ENCODE data around the gene TEX19.

TEX19 gene

DNA sequence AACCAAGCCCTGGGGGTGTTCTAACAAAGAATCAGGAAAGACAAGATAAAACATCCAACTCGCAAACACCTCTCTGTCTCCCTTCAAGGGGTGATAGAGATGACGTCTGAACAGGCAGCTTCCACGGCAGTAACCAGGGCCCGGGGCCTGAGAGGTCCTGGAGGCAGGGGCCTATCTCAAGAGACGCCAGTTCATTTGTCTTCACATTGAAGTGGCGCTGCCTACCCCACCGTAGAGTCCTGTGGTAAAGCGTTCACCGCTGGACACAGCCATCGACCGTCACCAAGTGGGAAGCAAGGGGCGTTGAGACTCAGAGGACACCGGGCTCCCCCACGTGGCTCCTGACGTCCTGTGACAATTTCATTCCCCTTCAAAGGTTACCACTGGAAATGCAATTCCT is 33.9 kb downstream of the TEX19 start:
- Histone ChIP-seq H3K27me3 (ENCODE audit: control insufficient read depth in 1 of 2, insufficient read depth in 2 of 2, low read length in 2 of 2) (no peaks in the 10 kb centered on the region), H3K4me3 (ENCODE audit: low read depth in 1 of 2, low read length in 2 of 2) (no peak overlapping the region), H3K27ac (ENCODE audit: low read depth, low read length) (no peak overlapping the region), H3K9ac (ENCODE audit: low read length) (no peak overlapping the region), H3K36me3 (ENCODE audit: insufficient read depth, low read length) (peaks cover 10% of the 10 kb centered on the region), H3K9me3 (ENCODE audit: low read length) (no peaks in the 10 kb centered on the region), H3K4me1 (ENCODE audit: insufficient read depth, low read length) (no peaks in the 10 kb centered on the region)

DNA sequence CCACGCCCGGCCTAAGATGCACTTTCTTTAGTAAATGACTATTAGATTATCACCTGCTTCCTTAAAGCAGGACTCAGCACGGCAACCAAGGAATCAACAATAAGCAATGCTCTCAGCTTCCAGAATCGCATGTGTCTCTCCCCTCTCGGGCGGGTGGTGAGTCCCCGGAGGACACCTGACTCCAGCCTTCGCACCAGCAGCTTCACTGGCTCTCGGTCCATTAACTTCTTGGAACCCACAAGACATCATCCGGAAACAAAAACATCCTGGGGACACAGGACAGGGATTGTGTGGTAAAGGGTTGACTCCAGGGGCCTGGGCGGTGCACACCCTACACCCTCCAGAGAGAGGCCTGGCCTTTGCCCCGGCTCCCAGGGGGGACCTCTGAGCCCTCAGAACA is 35.2 kb downstream of the TEX19 start:
- H3K27ac ChIP-seq (ENCODE audit: low read depth, low read length) = no peak overlapping the region
- H3K4me1 ChIP-seq (ENCODE audit: insufficient read depth, low read length) = no peaks in the 10 kb centered on the region
- H3K4me3 ChIP-seq (ENCODE audit: low read depth in 1 of 2, low read length in 2 of 2) = no peak overlapping the region
- H3K9ac ChIP-seq (ENCODE audit: low read length) = no peak overlapping the region
- H3K36me3 ChIP-seq (ENCODE audit: insufficient read depth, low read length) = peaks cover 10% of the 10 kb centered on the region
- no peaks in the 10 kb centered on the region for H3K27me3 ChIP-seq (ENCODE audit: control insufficient read depth in 1 of 2, insufficient read depth in 2 of 2, low read length in 2 of 2)
- H3K9me3 ChIP-seq (ENCODE audit: low read length) = no peaks in the 10 kb centered on the region

- no peaks in the 10 kb centered on the region for H3K9me3 ChIP-seq (ENCODE audit: low read length)
- H3K36me3 ChIP-seq (ENCODE audit: insufficient read depth, low read length) = peaks cover 10% of the 10 kb centered on the region
- no peaks in the 10 kb centered on the region for H3K27me3 ChIP-seq (ENCODE audit: control insufficient read depth in 1 of 2, insufficient read depth in 2 of 2, low read length in 2 of 2)
- H3K27ac ChIP-seq (ENCODE audit: low read depth, low read length) = no peak overlapping the region
- no peaks in the 10 kb centered on the region for H3K4me1 ChIP-seq (ENCODE audit: insufficient read depth, low read length)
- H3K4me3 ChIP-seq (ENCODE audit: low read depth in 1 of 2, low read length in 2 of 2) = no peak overlapping the region
- no peak overlapping the region for H3K9ac ChIP-seq (ENCODE audit: low read length)
Observed at GRCh38 chr17:82396601-82397435, 37.8 kb downstream of the TEX19 start.

- no peaks in the 10 kb centered on the region for H3K27me3 ChIP-seq (ENCODE audit: control insufficient read depth in 1 of 2, insufficient read depth in 2 of 2, low read length in 2 of 2)
- H3K27ac ChIP-seq (ENCODE audit: low read depth, low read length) = no peak overlapping the region
- H3K9ac ChIP-seq (ENCODE audit: low read length) = no peak overlapping the region
- H3K4me3 ChIP-seq (ENCODE audit: low read depth in 1 of 2, low read length in 2 of 2) = no peak overlapping the region
- H3K9me3 ChIP-seq (ENCODE audit: low read length) = no peaks in the 10 kb centered on the region
- no peaks in the 10 kb centered on the region for H3K4me1 ChIP-seq (ENCODE audit: insufficient read depth, low read length)
- peaks cover 3% of the 10 kb centered on the region for H3K36me3 ChIP-seq (ENCODE audit: insufficient read depth, low read length)
Observed at GRCh38 chr17:82397449-82398335, 38.6 kb downstream of the TEX19 start.

- Histone ChIP-seq H3K36me3 (ENCODE audit: insufficient read depth, low read length) (peaks cover 3% of the 10 kb centered on the region), H3K4me3 (ENCODE audit: low read depth in 1 of 2, low read length in 2 of 2) (no peak overlapping the region), H3K9me3 (ENCODE audit: low read length) (no peaks in the 10 kb centered on the region), H3K27ac (ENCODE audit: low read depth, low read length) (no peak overlapping the region), H3K27me3 (ENCODE audit: control insufficient read depth in 1 of 2, insufficient read depth in 2 of 2, low read length in 2 of 2) (no peaks in the 10 kb centered on the region), H3K9ac (ENCODE audit: low read length) (no peak overlapping the region), H3K4me1 (ENCODE audit: insufficient read depth, low read length) (no peaks in the 10 kb centered on the region)
Observed at GRCh38 chr17:82399041-82399441, 40.0 kb downstream of the TEX19 start.

DNA sequence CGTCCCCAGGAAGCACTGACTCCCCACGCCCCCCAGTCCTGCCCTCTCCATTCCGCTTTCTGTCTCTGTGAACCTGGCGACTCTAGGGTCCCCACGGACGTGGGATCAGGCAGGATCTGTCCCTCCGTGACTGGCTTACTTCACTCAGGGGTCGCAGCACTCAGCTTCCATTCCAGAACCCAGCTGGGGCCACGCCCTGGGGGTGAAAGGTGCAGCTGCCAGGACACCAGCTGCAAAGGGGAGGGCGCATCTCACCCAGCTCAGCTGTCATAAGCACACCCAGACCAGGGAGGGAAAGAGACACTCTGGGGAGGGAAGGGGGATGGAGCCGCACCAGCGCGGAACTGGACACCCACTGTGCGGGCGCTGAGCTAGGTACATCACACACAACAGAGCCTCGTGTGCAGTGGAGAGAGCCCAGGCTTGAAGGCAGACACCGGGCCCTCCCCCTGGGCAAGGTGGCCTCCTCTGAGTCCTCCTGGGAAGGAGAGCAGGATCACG is 40.6 kb downstream of the TEX19 start:
- Histone ChIP-seq H3K9me3 (ENCODE audit: low read length) (no peaks in the 10 kb centered on the region), H3K9ac (ENCODE audit: low read length) (no peak overlapping the region), H3K4me1 (ENCODE audit: insufficient read depth, low read length) (no peaks in the 10 kb centered on the region), H3K4me3 (ENCODE audit: low read depth in 1 of 2, low read length in 2 of 2) (no peak overlapping the region), H3K27ac (ENCODE audit: low read depth, low read length) (no peak overlapping the region), H3K27me3 (ENCODE audit: control insufficient read depth in 1 of 2, insufficient read depth in 2 of 2, low read length in 2 of 2) (no peaks in the 10 kb centered on the region), H3K36me3 (ENCODE audit: insufficient read depth, low read length) (peaks cover 4% of the 10 kb centered on the region)

DNA sequence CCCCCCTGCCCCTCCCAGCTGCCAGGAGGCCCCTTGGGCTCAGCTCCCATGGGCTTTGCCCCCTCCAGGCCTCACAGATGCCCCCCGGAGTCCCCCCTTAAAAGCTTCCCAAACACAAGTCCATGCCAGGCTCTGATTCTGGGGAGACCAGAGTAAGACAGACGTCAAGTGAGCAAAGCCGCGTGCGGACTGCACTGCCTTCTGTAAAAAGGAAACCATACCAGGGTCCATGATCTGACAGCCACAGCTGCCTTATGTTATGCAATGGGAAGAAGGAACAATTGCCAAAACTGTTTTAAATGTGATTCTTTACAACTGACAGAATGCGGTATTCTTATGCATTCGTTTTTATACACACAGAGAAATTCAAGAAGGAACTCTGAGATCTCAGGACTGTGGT is 41.2 kb downstream of the TEX19 start:
- no peak overlapping the region for H3K4me3 ChIP-seq (ENCODE audit: low read depth in 1 of 2, low read length in 2 of 2)
- H3K27ac ChIP-seq (ENCODE audit: low read depth, low read length) = no peak overlapping the region
- no peaks in the 10 kb centered on the region for H3K27me3 ChIP-seq (ENCODE audit: control insufficient read depth in 1 of 2, insufficient read depth in 2 of 2, low read length in 2 of 2)
- H3K9me3 ChIP-seq (ENCODE audit: low read length) = no peaks in the 10 kb centered on the region
- no peaks in the 10 kb centered on the region for H3K4me1 ChIP-seq (ENCODE audit: insufficient read depth, low read length)
- H3K36me3 ChIP-seq (ENCODE audit: insufficient read depth, low read length) = peaks cover 4% of the 10 kb centered on the region
- H3K9ac ChIP-seq (ENCODE audit: low read length) = no peak overlapping the region

DNA sequence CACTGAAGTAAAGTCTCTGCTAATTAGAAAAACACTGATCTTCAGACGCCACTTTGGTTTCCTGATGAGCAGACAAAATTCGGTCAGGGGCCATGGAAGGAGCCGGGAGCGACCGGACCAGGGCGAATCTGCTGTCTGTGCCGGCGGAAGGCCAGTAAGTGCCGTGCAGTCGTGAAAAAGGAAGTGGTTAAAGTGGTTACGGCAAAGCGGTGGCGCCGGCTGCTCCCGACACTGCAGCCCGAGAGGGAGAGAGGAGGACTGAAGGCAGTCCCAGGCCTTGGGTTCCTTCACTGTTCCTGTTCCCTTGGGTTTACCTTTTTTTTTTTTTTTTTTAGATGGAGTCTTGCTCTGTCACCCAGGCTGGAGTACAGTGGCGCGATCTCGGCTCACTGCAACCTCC is 41.8 kb downstream of the TEX19 start:
- no peaks in the 10 kb centered on the region for H3K9me3 ChIP-seq (ENCODE audit: low read length)
- no peak overlapping the region for H3K4me3 ChIP-seq (ENCODE audit: low read depth in 1 of 2, low read length in 2 of 2)
- H3K27me3 ChIP-seq (ENCODE audit: control insufficient read depth in 1 of 2, insufficient read depth in 2 of 2, low read length in 2 of 2) = no peaks in the 10 kb centered on the region
- no peaks in the 10 kb centered on the region for H3K4me1 ChIP-seq (ENCODE audit: insufficient read depth, low read length)
- no peak overlapping the region for H3K27ac ChIP-seq (ENCODE audit: low read depth, low read length)
- H3K9ac ChIP-seq (ENCODE audit: low read length) = no peak overlapping the region
- peaks cover 4% of the 10 kb centered on the region for H3K36me3 ChIP-seq (ENCODE audit: insufficient read depth, low read length)

DNA sequence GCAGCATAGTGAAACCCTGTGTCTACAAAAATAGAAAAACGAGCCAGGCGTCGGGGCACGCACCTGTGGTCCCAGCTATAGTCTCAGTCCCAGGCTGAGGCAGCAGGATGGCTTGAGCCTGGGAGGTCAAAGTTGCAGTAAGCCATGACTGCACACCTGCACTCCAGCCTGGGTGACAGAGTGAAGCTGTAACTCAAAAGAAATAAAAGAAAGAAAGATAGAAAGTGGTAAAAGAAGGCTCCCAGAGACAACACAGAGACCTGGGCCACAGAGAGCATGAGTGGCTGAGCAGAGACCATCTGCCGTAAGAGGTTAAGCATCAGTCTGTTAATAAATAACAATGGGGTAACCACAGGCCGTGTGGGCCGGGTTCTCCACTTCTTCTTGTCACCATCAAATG is 43.8 kb downstream of the TEX19 start:
- H3K27me3 ChIP-seq (ENCODE audit: control insufficient read depth in 1 of 2, insufficient read depth in 2 of 2, low read length in 2 of 2) = no peaks in the 10 kb centered on the region
- peaks cover 4% of the 10 kb centered on the region for H3K36me3 ChIP-seq (ENCODE audit: insufficient read depth, low read length)
- no peaks in the 10 kb centered on the region for H3K9me3 ChIP-seq (ENCODE audit: low read length)
- H3K4me3 ChIP-seq (ENCODE audit: low read depth in 1 of 2, low read length in 2 of 2) = no peak overlapping the region
- no peaks in the 10 kb centered on the region for H3K4me1 ChIP-seq (ENCODE audit: insufficient read depth, low read length)
- H3K27ac ChIP-seq (ENCODE audit: low read depth, low read length) = no peak overlapping the region
- no peak overlapping the region for H3K9ac ChIP-seq (ENCODE audit: low read length)

DNA sequence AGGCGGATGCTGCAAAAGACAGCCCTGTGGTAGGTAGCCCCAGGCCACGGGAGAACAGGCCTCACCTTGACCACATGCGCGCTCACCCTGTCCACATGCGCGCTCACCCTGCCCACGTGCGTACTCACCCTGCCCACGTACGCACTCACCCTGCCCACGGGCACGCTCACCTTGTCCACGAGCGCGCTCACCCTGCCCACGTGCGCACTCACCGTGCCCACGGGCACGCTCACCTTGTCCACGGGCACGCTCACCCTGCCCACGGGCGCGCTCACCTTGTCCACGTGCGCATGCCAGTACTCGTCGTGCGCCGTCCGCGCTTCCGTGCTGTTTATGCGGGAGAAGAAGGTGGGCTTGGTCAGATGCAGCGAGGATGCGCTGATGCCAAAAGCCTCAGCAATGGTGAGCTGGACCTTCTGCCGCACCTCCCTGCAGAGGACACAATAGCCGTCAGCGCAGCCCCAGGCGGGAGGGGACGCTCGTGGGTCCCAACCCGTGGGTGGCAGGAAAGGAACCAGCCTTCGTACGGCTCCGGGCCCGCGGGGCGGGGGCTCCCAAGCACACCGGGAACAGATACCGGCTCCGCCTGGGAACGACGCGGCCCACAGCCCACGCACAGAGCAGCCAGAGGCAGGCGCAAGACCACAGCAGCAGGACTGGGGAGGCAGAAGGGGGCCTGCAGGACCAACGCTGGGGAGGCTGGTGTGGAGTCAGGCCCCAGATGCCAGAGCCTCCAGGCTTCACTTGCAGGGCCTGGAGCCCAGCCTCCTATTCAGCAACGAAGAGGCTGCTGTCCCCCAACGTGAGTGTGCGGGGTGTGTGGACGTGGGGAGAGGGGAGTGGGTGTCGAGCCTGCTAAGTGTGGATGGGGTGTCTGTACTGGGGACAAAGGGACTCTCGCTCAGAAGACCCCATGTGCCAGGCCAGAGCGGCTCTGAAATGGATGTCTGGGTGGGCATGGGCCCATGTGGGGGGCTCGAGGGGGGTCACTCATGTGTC is 44.9 kb downstream of the TEX19 start:
- Histone ChIP-seq H3K36me3 (ENCODE audit: insufficient read depth, low read length) (peaks cover 4% of the 10 kb centered on the region), H3K4me1 (ENCODE audit: insufficient read depth, low read length) (no peaks in the 10 kb centered on the region), H3K9me3 (ENCODE audit: low read length) (no peaks in the 10 kb centered on the region), H3K27ac (ENCODE audit: low read depth, low read length) (no peak overlapping the region), H3K27me3 (ENCODE audit: control insufficient read depth in 1 of 2, insufficient read depth in 2 of 2, low read length in 2 of 2) (no peaks in the 10 kb centered on the region), H3K9ac (ENCODE audit: low read length) (no peak overlapping the region), H3K4me3 (ENCODE audit: low read depth in 1 of 2, low read length in 2 of 2) (no peak overlapping the region)

DNA sequence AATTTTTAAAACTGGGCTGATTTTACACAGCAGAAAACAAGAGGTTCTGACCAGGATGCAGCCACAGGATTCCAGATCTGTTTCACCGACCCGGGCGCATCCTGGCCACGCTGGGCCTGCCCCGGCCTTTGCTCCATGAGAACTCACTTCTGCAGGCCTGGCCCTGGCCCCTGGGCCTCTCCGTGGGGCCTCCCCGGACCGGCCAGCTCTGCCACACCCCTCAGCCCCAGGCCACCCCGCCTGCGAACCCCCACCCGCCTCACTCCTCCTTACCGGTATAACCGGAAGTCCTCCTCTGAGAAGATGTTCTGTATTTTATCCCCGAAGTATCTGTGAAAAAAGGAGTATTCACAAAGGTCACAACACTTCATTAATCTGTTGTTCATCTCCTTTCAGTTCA is 46.0 kb downstream of the TEX19 start:
- no peaks in the 10 kb centered on the region for H3K4me1 ChIP-seq (ENCODE audit: insufficient read depth, low read length)
- H3K36me3 ChIP-seq (ENCODE audit: insufficient read depth, low read length) = peaks cover 4% of the 10 kb centered on the region
- H3K4me3 ChIP-seq (ENCODE audit: low read depth in 1 of 2, low read length in 2 of 2) = no peak overlapping the region
- no peaks in the 10 kb centered on the region for H3K9me3 ChIP-seq (ENCODE audit: low read length)
- H3K27me3 ChIP-seq (ENCODE audit: control insufficient read depth in 1 of 2, insufficient read depth in 2 of 2, low read length in 2 of 2) = no peaks in the 10 kb centered on the region
- no peak overlapping the region for H3K27ac ChIP-seq (ENCODE audit: low read depth, low read length)
- no peak overlapping the region for H3K9ac ChIP-seq (ENCODE audit: low read length)

Data from muscle layer of colon (tissue), 2 donors.